ENCODE results near the gene GARIN5B.

The GARIN5B gene

GRCh38 chr19:55325172-55325571 lies 37.9 kb downstream of the GARIN5B start, which contains the start of gene TMEM150B:
TMEM150B (minus strand) TSS chr19:55325341; CDS start chr19:55321036, 4,305 bp downstream.
- peaks cover 7% of the 10 kb centered on the region for H3K4me1 ChIP-seq (ENCODE audit: insufficient read depth, poor library complexity, severe bottlenecking)
- ATAC-seq (ENCODE audit: low read depth) (no peak), DNase-seq (ENCODE audit: low spot score) (no peak)
- H3K9me3 ChIP-seq (ENCODE audit: severe bottlenecking) = no peaks in the 10 kb centered on the region
- no peaks in the 10 kb centered on the region for H3K36me3 ChIP-seq (ENCODE audit: low read depth)
- H3K27ac ChIP-seq (ENCODE audit: poor library complexity, severe bottlenecking) = no peak within 1 kb of the TSS
- TF ChIP-seq CTCF (IDR thresholded peaks at IDR 0.05; ENCODE audit: poor library complexity, severe bottlenecking) = no peak
- no peaks in the 10 kb centered on the region for H3K27me3 ChIP-seq (ENCODE audit: insufficient read depth, poor library complexity, severe bottlenecking)
- no peak within 1 kb of the TSS for H3K4me3 ChIP-seq (ENCODE audit: severe bottlenecking)

GRCh38 chr19:55324662-55325061 lies 38.4 kb downstream of the GARIN5B start:
- H3K36me3 ChIP-seq (ENCODE audit: low read depth) = no peaks in the 10 kb centered on the region
- no peaks in the 10 kb centered on the region for H3K27me3 ChIP-seq (ENCODE audit: insufficient read depth, poor library complexity, severe bottlenecking)
- H3K4me1 ChIP-seq (ENCODE audit: insufficient read depth, poor library complexity, severe bottlenecking) = peaks cover 7% of the 10 kb centered on the region
- no peak overlapping the region for H3K4me3 ChIP-seq (ENCODE audit: severe bottlenecking)
- no peaks in the 10 kb centered on the region for H3K9me3 ChIP-seq (ENCODE audit: severe bottlenecking)
- DNase-seq (ENCODE audit: low spot score) (no peak), ATAC-seq (ENCODE audit: low read depth) (no peak)
- no peak overlapping the region for H3K27ac ChIP-seq (ENCODE audit: poor library complexity, severe bottlenecking)
- TF ChIP-seq CTCF (IDR thresholded peaks at IDR 0.05; ENCODE audit: poor library complexity, severe bottlenecking) = no peak

DNA sequence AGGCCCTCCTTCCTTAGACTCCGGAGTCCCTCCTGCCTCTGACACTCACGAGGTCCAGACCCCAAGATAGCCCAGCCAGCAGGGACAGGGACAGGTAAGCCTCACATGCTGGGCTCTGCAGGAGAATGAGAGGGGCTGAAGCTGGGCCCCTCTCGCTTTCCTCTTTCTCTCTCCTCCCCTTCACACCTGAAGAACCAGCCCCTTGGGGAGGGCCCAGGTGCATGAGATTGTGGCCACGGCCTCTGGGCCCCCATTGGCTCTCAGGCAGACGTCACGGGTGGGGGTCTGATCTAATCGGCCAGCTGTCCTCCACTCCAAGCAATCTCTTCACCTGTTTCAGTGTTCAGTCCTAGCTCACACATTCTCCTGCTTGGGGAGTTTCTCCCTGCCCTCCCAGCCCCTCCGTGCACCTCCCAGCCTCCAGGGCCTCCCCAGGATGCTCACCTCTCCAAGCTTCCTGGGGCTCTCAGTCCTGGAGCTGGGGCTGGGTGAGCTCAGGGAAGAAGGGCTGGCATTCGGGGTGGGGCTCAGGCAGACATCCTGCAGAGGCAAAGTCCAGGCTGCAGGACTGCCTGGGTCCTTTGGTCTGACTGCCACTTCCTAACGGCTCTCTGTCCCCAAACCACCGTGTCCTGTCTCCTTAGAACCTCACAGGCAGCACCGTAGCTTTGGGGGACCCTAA lies 40.7 kb downstream of the GARIN5B start:
- no peaks in the 10 kb centered on the region for H3K36me3 ChIP-seq (ENCODE audit: low read depth)
- no peaks in the 10 kb centered on the region for H3K9me3 ChIP-seq (ENCODE audit: severe bottlenecking)
- no peak for TF ChIP-seq CTCF (IDR thresholded peaks at IDR 0.05; ENCODE audit: poor library complexity, severe bottlenecking)
- ATAC-seq (ENCODE audit: low read depth) (peak; percentile 21; the same call in 2 of the 3 replicates), DNase-seq (ENCODE audit: low spot score) (no peak)
- no peak overlapping the region for H3K27ac ChIP-seq (ENCODE audit: poor library complexity, severe bottlenecking)
- peaks cover 2% of the 10 kb centered on the region for H3K4me1 ChIP-seq (ENCODE audit: insufficient read depth, poor library complexity, severe bottlenecking)
- H3K4me3 ChIP-seq (ENCODE audit: severe bottlenecking) = no peak overlapping the region
- no peaks in the 10 kb centered on the region for H3K27me3 ChIP-seq (ENCODE audit: insufficient read depth, poor library complexity, severe bottlenecking)

- ATAC-seq (ENCODE audit: low read depth) (no peak), DNase-seq (ENCODE audit: low spot score) (no peak)
- Histone ChIP-seq H3K9me3 (ENCODE audit: severe bottlenecking) (no peaks in the 10 kb centered on the region), H3K27me3 (ENCODE audit: insufficient read depth, poor library complexity, severe bottlenecking) (no peaks in the 10 kb centered on the region), H3K4me3 (ENCODE audit: severe bottlenecking) (no peak overlapping the region), H3K4me1 (ENCODE audit: insufficient read depth, poor library complexity, severe bottlenecking) (no peaks in the 10 kb centered on the region), H3K27ac (ENCODE audit: poor library complexity, severe bottlenecking) (no peak overlapping the region), H3K36me3 (ENCODE audit: low read depth) (no peaks in the 10 kb centered on the region)
- no peak for TF ChIP-seq CTCF (IDR thresholded peaks at IDR 0.05; ENCODE audit: poor library complexity, severe bottlenecking)
Observed at GRCh38 chr19:55321466-55322137, 41.5 kb downstream of the GARIN5B start.

Measured in RWPE2 (cell line).